ENCODE measurements around the gene ZNF664. TPM values are rescaled to one million over a fixed set of nuclear protein-coding genes. Genes with fewer than 3 reads are reported as not detected.

ZNF664 gene
- total RNA-seq, result 100 to 1,000 TPM in 6 of 8 experiments, 10 to 100 TPM in 2; 81.1 to 151 (median 116) TPM

GRCh38 chr12:123972457-123973401 is at the start of gene ZNF664, which contains the start of gene CCDC92:
ZNF664 (plus strand) TSS chr12:123973215; CDS start chr12:124012145, 38,930 bp downstream.
CCDC92 (minus strand) TSS chr12:123972831; CDS start chr12:123944305, 28,526 bp downstream.
- Histone ChIP-seq H3K27ac (peak within 1 kb of the TSS; percentile 91 to 92), H3K4me1 (replicated peaks in 1 of 2) (peaks cover 4 to 22% of the 10 kb centered on the region in 2 donors), H3K4me3 (peak within 1 kb of the TSS; percentile 75 to 95 (median 82))
- peak; percentile 81 to 88 (median 88) for ATAC-seq (replicated peaks in 6 of 8)
- in situ Hi-C loops (cut with MboI; ENCODE audit: low pct_unique_long_range_greater_than_20kb in 2 of 9, low sequenced_read_pairs in 9 of 9, unreplicated experiment in 9 of 9), result no loop called here
- no CpG with 5 or more reads among the region's 138 CpGs for WGBS, 10 experiments

- no peak overlapping the region for H3K4me3 ChIP-seq
- no peak for ATAC-seq (replicated peaks in 6 of 8)
- in situ Hi-C loops (cut with MboI; ENCODE audit: low pct_unique_long_range_greater_than_20kb in 2 of 9, low sequenced_read_pairs in 9 of 9, unreplicated experiment in 9 of 9), result no loop called here
- 92 to 100% (median 94%) methylated on average over 1 to 6 of the region's 7 CpGs; no CpG with 5 or more reads in 5 of the 10 experiments for WGBS, 10 experiments
- H3K4me1 ChIP-seq (replicated peaks in 1 of 2), result no peaks in the 10 kb centered on the region
- no peak overlapping the region for H3K27ac ChIP-seq
These were observed 49.1 kb upstream of the ZNF664 start for GRCh38 chr12:123923927-123924326.

DNA sequence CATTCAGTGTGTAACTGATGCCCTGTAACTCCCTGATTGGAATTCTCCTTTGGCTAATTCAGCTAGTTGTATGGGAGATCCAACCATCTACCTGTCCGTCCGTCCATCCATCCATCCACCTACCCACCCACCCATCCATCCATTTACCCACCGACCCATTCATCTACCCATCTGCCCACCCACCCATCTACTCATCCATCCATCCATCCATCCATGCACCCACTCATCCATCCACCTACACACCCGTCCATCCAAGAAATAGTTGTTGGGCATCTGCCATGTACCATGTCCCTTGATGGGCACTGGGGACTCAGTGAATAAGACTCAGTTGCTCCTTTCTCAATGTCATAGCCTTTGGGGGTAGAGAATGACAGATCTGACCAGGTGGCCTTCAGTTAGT is 48.5 kb upstream of the ZNF664 start:
- Histone ChIP-seq H3K27ac (no peak overlapping the region), H3K4me1 (replicated peaks in 1 of 2) (no peaks in the 10 kb centered on the region), H3K4me3 (no peak overlapping the region)
- in situ Hi-C loops (cut with MboI; ENCODE audit: low pct_unique_long_range_greater_than_20kb in 2 of 9, low sequenced_read_pairs in 9 of 9, unreplicated experiment in 9 of 9), result no loop called here
- WGBS, 10 experiments, result 100% methylated on average over 1 to 2 of the region's 4 CpGs; no CpG with 5 or more reads in 6 of the 10 experiments
- ATAC-seq (replicated peaks in 6 of 8), result no peak

DNA sequence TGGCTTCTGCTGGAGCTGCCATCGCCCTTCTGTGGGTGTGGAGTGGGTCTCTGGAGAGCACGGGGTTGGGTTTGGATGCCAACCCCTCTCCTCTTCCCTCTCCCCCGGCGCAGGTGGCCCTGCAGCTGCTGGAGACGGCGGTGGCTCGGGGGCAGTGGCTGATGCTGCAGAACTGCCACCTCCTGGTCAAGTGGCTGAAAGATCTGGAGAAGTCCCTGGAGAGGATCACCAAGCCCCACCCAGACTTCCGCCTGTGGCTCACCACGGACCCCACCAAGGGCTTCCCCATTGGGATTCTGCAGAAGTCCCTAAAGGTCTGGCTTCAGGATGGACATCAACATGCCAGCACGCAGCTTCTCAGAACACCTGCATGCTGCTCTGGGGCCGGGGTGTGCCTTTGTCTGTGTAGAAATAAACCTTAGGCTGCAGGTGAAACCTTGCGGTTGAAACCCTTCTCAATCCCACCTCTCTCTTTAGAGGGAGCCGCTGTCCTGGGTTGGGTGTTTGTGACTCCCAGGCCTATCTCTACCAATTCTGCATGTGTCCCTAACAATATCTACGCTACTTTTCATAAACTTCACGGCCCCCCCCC is 44.6 kb upstream of the ZNF664 start:
- WGBS, 10 experiments, result 67 to 100% (median 82%) methylated on average over 1 to 7 of the region's 15 CpGs; no CpG with 5 or more reads in 4 of the 10 experiments
- Histone ChIP-seq H3K4me1 (replicated peaks in 1 of 2) (no peaks in the 10 kb centered on the region), H3K27ac (no peak overlapping the region), H3K4me3 (no peak overlapping the region)
- in situ Hi-C loops (cut with MboI; ENCODE audit: low pct_unique_long_range_greater_than_20kb in 2 of 9, low sequenced_read_pairs in 9 of 9, unreplicated experiment in 9 of 9), result no loop called here
- no peak for ATAC-seq (replicated peaks in 6 of 8)

GRCh38 chr12:123928897-123929296 is 44.1 kb upstream of the ZNF664 start:
- in situ Hi-C loops (cut with MboI; ENCODE audit: low pct_unique_long_range_greater_than_20kb in 2 of 9, low sequenced_read_pairs in 9 of 9, unreplicated experiment in 9 of 9), result no loop called here
- WGBS, 10 experiments, result 33 to 100% (median 92%) methylated on average over 1 to 7 of the region's 7 CpGs; no CpG with 5 or more reads in 1 of the 10 experiments
- no peak overlapping the region for H3K27ac ChIP-seq
- no peak for ATAC-seq (replicated peaks in 6 of 8)
- H3K4me1 ChIP-seq (replicated peaks in 1 of 2), result no peaks in the 10 kb centered on the region
- no peak overlapping the region for H3K4me3 ChIP-seq

DNA sequence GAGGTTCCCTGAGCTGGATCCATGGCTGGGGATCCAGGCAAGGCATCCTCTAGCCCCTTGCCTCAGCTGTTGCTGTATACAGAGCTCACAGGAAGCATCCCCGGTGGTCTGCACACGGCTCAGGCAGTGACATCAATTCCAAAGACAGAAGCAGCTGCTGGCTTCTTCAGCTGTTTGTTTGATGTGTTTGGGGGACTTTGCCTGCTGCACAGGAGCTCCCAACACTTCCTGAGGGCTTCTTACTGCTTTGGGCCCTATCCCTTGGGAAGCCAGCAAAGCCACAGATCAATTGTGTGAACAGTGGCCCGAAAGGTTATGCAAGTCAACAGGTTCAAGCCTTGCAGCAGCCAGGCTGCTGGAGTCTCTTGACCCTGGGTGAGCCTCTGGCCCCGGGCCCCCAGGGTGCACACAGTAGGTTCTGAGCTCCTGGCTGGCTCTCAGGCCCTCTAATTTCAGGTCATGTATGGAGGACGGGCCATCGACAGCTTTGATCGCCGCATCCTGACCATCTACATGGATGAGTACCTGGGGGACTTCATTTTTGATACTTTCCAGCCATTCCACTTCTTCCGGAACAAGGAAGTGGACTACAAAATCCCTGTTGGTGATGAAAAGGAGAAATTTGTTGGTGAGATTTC is 43.0 kb upstream of the ZNF664 start:
- no peak overlapping the region for H3K27ac ChIP-seq
- no peaks in the 10 kb centered on the region for H3K4me1 ChIP-seq (replicated peaks in 1 of 2)
- in situ Hi-C loops (cut with MboI; ENCODE audit: low pct_unique_long_range_greater_than_20kb in 2 of 9, low sequenced_read_pairs in 9 of 9, unreplicated experiment in 9 of 9), result no loop called here
- no peak for ATAC-seq (replicated peaks in 6 of 8)
- H3K4me3 ChIP-seq, result no peak overlapping the region
- 40 to 100% (median 96%) methylated on average over 1 to 5 of the region's 9 CpGs; no CpG with 5 or more reads in 1 of the 10 experiments for WGBS, 10 experiments

DNA sequence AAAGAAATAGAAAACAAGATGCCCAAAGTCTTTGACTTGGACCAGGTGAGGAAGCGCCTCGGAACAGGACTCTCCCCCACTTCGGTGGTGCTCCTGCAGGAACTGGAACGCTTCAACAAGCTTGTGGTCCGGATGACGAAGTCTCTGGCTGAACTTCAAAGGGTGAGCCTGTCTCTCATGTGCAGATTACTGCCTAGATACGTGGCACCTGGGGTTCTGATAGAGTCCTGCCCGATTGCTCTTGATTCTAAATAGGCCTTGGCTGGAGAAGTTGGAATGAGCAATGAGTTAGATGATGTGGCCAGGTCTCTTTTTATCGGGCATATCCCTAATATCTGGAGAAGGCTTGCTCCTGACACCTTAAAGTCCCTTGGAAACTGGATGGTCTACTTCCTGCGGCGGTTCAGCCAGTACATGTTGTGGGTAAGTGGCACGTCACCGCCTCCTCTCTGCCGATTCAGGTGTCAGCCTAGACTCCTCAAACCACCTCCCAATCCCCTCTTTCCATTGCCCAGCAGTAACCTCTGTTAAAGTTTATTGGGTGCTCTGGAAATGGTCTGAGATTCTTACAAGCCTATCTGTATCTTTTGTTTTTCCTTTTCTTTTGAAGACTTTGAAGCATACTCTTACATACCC is 41.2 kb upstream of the ZNF664 start:
- Histone ChIP-seq H3K27ac (no peak overlapping the region), H3K4me3 (no peak overlapping the region), H3K4me1 (replicated peaks in 1 of 2) (no peaks in the 10 kb centered on the region)
- in situ Hi-C loops (cut with MboI; ENCODE audit: low pct_unique_long_range_greater_than_20kb in 2 of 9, low sequenced_read_pairs in 9 of 9, unreplicated experiment in 9 of 9), result no loop called here
- WGBS, 10 experiments, result 60 to 97% (median 86%) methylated on average over 1 to 10 of the region's 14 CpGs; no CpG with 5 or more reads in 1 of the 10 experiments
- no peak for ATAC-seq (replicated peaks in 6 of 8)

DNA sequence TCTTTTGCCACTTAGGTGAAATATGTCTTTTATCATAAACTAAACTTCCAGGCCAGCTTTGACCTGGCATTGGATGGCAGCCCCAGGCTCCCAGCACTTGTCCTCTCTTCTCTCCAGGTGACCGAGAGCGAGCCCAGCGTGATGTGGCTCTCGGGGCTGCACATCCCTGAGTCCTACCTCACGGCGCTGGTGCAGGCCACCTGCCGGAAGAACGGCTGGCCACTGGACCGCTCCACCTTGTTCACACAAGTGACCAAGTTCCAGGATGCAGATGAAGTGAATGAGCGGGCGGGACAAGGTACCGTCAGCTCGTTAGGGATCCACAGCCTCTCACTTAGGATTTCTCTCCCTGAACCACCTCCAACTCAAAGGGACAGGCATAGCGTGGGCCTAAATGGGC is 39.8 kb upstream of the ZNF664 start:
- no peak for ATAC-seq (replicated peaks in 6 of 8)
- H3K4me3 ChIP-seq, result no peak overlapping the region
- H3K27ac ChIP-seq, result no peak overlapping the region
- H3K4me1 ChIP-seq (replicated peaks in 1 of 2), result no peaks in the 10 kb centered on the region
- 69 to 100% (median 92%) methylated on average over 1 to 9 of the region's 14 CpGs; no CpG with 5 or more reads in 5 of the 10 experiments for WGBS, 10 experiments
- in situ Hi-C loops (cut with MboI; ENCODE audit: low pct_unique_long_range_greater_than_20kb in 2 of 9, low sequenced_read_pairs in 9 of 9, unreplicated experiment in 9 of 9), result no loop called here

- WGBS, 10 experiments, result 83 to 100% (median 93%) methylated on average over 1 to 4 of the region's 11 CpGs; no CpG with 5 or more reads in 6 of the 10 experiments
- in situ Hi-C loops (cut with MboI; ENCODE audit: low pct_unique_long_range_greater_than_20kb in 2 of 9, low sequenced_read_pairs in 9 of 9, unreplicated experiment in 9 of 9), result no loop called here
- Histone ChIP-seq H3K4me1 (replicated peaks in 1 of 2) (no peaks in the 10 kb centered on the region), H3K27ac (no peak overlapping the region), H3K4me3 (no peak overlapping the region)
- ATAC-seq (replicated peaks in 6 of 8), result peak in 1 of 8 experiments; percentile 23
These were observed 38.9 kb upstream of the ZNF664 start for GRCh38 chr12:123934016-123934620.

DNA sequence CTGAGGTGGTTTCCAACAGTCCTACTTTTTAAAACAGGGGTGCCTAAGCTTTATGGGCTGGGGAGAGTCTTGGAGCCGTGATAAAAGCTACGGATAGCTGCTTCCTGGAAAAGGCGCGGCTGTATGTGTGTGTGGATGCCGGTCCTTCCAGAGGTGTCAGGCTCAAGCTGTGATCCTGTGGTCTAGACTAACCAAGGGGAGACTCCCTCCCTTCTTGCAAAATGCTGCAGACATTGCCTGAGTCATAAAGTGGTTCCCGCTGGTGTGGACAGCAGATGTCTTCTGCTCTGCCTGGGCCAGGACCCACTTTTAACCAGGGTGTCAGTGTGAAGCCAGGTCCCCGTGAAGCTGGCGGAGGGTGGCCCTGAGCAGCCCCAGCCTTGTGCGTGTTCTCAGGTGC is 38.2 kb upstream of the ZNF664 start:
- Histone ChIP-seq H3K4me3 (no peak overlapping the region), H3K4me1 (replicated peaks in 1 of 2) (no peaks in the 10 kb centered on the region), H3K27ac (no peak overlapping the region)
- in situ Hi-C loops (cut with MboI; ENCODE audit: low pct_unique_long_range_greater_than_20kb in 2 of 9, low sequenced_read_pairs in 9 of 9, unreplicated experiment in 9 of 9), result no loop called here
- 20 to 95% (median 81%) methylated on average over 1 to 4 of the region's 9 CpGs; no CpG with 5 or more reads in 4 of the 10 experiments for WGBS, 10 experiments
- peak in 3 of 8 experiments; percentile 16 to 99 (median 95) for ATAC-seq (replicated peaks in 6 of 8)

GRCh38 chr12:123935956-123936355 is 37.1 kb upstream of the ZNF664 start:
- ATAC-seq (replicated peaks in 6 of 8), result no peak

GRCh38 chr12:123936471-123936870 is 36.5 kb upstream of the ZNF664 start:
- no peaks in the 10 kb centered on the region for H3K4me1 ChIP-seq (replicated peaks in 1 of 2)
- in situ Hi-C loops (cut with MboI; ENCODE audit: low pct_unique_long_range_greater_than_20kb in 2 of 9, low sequenced_read_pairs in 9 of 9, unreplicated experiment in 9 of 9), result no loop called here
- no peak for ATAC-seq (replicated peaks in 6 of 8)
- no peak overlapping the region for H3K4me3 ChIP-seq
- H3K27ac ChIP-seq, result no peak overlapping the region
- 85 to 100% (median 96%) methylated on average over 3 to 9 of the region's 18 CpGs; no CpG with 5 or more reads in 4 of the 10 experiments for WGBS, 10 experiments

More at GRCh38 chr12:123935956-123936355, 37.1 kb upstream of the ZNF664 start:
- H3K4me1 ChIP-seq (replicated peaks in 1 of 2), result no peaks in the 10 kb centered on the region
- no peak overlapping the region for H3K4me3 ChIP-seq
- 70 to 100% (median 78%) methylated on average over 1 to 7 of the region's 7 CpGs; no CpG with 5 or more reads in 5 of the 10 experiments for WGBS, 10 experiments
- H3K27ac ChIP-seq, result no peak overlapping the region
- in situ Hi-C loops (cut with MboI; ENCODE audit: low pct_unique_long_range_greater_than_20kb in 2 of 9, low sequenced_read_pairs in 9 of 9, unreplicated experiment in 9 of 9), result no loop called here

All from motor neuron (in vitro differentiated cells).